Erythroblast (primary cell): ENCODE data around the gene TNP1.

Source experiments
- GATA1 ChIP-seq: IDR thresholded peaks from 2 replicates; pipeline ENCODE4 v1.6.1; 2011; ENCODE audit warnings: low read depth, mild to moderate bottlenecking, control low read depth, low read length, moderate library complexity
- POLR2A ChIP-seq: IDR thresholded peaks from 2 replicates; pipeline ENCODE4 v1.6.1; 2011; ENCODE audit warnings: mild to moderate bottlenecking, low read length

GRCh38 chr2:216833061-216833460, 26.8 kb downstream of the TNP1 start:
- TF ChIP-seq POLR2A (no peak), GATA1 (no peak)
